22Rv1 (cell line): ENCODE results near the gene CDCA7L.

ENCODE experiments used
- ZFX ChIP-seq: fragments of 450-650 bp; IDR thresholded peaks from 2 replicates; pipeline ENCODE4 v1.6.1; 2017; ENCODE audit warnings: antibody characterized with exemption, borderline replicate concordance
- TF ChIP-seq, protein P1 (sequence below): fragments of 450-650 bp; IDR thresholded peaks from 2 replicates; pipeline ENCODE4 v1.5.1; 2017; ENCODE audit warnings: mild to moderate bottlenecking

GRCh38 chr7:21938463-21938862 lies 7.2 kb downstream of the CDCA7L start:
- TF ChIP-seq, protein P1, sequence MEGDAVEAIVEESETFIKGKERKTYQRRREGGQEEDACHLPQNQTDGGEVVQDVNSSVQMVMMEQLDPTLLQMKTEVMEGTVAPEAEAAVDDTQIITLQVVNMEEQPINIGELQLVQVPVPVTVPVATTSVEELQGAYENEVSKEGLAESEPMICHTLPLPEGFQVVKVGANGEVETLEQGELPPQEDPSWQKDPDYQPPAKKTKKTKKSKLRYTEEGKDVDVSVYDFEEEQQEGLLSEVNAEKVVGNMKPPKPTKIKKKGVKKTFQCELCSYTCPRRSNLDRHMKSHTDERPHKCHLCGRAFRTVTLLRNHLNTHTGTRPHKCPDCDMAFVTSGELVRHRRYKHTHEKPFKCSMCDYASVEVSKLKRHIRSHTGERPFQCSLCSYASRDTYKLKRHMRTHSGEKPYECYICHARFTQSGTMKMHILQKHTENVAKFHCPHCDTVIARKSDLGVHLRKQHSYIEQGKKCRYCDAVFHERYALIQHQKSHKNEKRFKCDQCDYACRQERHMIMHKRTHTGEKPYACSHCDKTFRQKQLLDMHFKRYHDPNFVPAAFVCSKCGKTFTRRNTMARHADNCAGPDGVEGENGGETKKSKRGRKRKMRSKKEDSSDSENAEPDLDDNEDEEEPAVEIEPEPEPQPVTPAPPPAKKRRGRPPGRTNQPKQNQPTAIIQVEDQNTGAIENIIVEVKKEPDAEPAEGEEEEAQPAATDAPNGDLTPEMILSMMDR = no peak
- no peak for TF ChIP-seq ZFX
